AG09319 (cell line): ENCODE measurements around the gene USP6NL.

Experiments used
- DNase-seq: peaks from one replicate; pipeline ENCODE4 v3.0.0-alpha.2; 2010; ENCODE audit warnings: low read depth; ENCODE audit errors: extremely low read depth
- TF ChIP-seq, protein P1 (sequence below): IDR thresholded peaks from 2 replicates; pipeline ENCODE4 v1.5.1; 2011; ENCODE audit warnings: low read depth, mild to moderate bottlenecking, inconsistent platforms, low read length, moderate library complexity

Gene USP6NL

DNA sequence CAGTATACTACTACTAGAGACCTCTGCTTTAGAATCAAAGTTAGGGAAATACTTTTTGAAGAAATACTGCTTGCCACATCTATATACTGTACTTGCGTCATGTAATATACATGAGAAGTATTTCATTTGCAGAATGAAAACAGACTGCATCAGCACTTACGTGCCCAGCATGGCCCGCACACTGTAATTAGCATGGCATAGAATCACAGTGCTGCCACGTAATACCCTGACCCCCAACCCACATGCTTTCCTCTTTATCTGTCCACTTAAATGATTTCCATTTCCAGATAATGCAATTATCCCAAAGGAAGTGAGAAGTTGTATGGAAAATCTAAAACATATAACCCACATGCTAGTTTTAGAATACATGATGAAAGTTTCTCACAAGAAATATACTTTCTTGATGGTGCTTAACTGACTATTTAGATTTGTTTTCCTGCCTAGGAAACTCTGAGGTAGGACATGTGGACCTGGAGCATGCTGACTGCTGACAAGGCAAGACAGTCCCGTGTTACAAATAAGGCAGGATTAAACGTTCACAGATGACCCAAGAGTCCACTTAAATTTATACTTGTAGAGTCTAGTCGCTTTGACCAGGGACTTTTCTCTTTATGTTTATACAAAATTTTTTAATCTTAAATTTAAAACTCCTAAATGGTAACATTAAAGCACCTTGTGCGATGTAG is 12.6 kb downstream of the USP6NL start:
- TF ChIP-seq, protein P1, sequence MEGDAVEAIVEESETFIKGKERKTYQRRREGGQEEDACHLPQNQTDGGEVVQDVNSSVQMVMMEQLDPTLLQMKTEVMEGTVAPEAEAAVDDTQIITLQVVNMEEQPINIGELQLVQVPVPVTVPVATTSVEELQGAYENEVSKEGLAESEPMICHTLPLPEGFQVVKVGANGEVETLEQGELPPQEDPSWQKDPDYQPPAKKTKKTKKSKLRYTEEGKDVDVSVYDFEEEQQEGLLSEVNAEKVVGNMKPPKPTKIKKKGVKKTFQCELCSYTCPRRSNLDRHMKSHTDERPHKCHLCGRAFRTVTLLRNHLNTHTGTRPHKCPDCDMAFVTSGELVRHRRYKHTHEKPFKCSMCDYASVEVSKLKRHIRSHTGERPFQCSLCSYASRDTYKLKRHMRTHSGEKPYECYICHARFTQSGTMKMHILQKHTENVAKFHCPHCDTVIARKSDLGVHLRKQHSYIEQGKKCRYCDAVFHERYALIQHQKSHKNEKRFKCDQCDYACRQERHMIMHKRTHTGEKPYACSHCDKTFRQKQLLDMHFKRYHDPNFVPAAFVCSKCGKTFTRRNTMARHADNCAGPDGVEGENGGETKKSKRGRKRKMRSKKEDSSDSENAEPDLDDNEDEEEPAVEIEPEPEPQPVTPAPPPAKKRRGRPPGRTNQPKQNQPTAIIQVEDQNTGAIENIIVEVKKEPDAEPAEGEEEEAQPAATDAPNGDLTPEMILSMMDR = no peak
- no peak for DNase-seq

DNA sequence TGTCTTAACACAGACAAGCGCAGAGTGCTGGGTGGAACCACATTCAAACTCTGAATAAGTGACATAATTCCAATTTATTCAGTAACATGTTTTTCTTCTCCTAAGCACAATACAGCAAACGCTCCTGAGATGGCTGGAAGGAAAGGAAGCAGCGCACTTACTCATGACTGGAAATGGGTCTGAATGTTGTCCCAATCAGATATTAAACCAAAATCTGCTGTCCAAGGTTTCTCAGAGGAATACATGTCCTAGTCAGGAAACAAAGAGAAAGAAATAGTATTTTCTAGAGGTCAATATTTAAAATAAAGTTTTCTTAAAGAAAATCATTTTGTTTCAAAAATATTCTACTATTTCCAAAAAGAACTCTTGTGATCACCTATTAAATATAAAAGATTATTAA is 14.0 kb downstream of the USP6NL start:
- no peak for DNase-seq
- TF ChIP-seq, protein P1 = no peak

DNA sequence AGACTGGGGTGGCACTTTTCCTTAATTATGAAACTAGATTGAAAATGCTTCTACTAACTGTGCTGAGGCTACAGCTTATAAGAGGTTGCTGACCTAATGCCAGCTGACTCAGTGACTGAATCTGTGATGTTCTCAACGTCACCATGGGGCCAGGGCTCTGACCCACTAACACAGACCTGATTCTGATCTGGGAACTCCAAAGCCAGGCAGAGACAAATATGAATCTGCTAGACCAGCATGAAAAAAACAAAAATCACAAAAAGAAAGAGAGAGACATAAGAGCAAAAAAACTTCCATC is 16.1 kb downstream of the USP6NL start:
- TF ChIP-seq, protein P1 = no peak
- DNase-seq = no peak

DNA sequence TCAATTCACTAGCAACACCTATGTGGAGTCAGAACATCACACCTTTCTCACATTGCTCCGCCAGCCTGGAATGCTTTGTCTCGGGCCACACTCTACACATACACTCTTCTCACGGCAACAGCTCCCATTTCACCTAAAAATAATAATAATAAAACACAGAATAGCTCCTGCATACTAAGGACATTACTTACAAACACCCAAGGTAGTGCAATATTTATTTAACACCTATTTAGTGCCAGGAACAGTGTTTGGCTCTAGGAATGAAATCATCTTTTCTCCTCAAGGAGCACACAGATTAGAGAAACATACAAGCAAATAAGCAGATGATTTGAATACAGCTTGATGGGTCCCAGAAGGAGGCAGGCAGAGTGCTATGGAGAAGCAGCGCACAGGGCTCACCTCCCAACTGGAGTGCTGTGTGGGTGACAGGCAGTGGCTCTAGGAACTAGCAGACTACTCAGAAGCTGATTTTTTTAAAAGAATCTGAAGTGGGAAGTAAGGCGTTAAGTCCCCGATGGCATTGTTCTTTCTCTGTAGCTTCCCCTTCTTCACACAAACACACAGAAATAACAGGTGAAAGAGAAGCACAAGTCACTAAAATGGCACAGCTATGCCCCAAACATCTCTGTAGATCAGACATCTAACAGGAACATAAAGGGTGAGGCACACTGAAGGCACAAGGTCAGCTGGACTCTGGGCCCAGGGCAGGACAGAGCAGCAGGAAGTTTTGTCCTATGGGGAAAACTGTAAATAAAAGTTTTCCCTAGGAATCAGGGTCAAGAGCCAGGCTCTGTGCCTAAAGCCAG is 16.7 kb downstream of the USP6NL start:
- TF ChIP-seq, protein P1 = no peak
- no peak for DNase-seq

DNA sequence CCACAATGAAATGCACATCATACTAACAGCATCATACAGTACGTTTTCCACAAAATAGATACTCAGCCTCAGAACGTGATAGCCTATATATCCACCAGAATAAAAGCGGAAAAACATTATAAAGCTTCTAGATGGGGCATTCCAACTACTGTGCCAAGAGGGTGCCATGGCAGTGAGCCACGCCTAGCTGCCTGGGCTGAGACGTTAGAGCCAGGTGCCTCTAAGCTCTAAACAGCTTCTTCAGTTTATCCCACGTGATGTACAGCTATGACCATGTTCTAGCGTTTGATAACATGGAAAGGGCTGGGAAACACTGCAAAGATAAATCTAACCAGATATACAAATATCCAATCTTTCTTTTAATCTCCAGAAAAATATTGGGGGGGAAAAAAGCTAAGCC is 17.8 kb downstream of the USP6NL start:
- TF ChIP-seq, protein P1 = no peak
- no peak for DNase-seq

DNA sequence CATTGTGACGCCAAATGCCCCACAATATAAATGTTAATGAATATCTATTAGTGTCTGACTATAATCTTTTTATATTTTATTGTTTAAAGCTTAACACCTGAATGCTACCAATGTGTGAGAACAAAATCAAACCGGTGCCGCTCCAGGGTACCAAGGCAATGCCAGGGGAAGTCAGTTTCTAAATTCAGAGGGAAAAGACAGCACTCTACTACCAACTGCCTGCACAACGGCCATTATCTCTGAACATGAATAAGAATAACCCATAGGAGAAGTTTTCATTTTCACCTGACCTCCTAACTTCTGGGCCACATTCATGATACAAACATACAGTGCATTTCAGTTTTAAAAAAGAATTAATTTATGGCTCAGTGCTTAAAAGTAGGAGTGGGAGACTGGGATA is 21.7 kb downstream of the USP6NL start:
- DNase-seq = no peak
- TF ChIP-seq, protein P1 = no peak

DNA sequence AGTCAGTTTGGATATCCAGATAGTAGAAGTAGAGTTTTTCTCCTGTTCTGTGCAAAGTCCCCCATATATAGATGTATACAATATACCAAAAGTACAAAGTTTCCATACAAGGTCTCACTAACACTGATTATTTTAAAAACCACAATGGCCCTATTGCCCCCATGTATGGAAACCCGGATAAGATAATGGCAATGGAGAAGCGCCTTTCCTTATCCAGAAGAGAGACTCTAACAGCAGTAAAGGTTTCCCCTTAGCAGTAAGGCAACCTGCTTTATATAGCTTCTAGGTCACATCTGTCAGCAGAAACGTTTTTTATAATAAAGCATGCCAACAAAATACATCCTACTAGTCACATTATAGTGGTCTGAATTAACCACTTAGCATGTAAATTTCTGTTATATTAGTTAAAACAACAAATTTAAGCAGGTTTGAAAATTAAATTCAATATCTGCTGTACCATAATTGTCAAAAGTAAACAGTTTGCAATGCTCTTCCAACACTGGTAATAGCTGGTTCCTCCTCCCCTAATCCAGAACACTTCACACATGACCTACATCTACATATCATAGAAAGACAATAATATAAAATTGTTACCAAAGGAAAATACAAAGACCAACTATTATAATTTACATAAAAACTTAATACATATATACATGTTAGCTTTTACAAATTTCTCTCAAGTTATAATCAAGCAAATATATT is 22.4 kb downstream of the USP6NL start:
- DNase-seq = no peak
- TF ChIP-seq, protein P1 = no peak
